Pancreas (tissue), 10 donors: ENCODE results near the gene NDUFB6. TPM values are rescaled to one million over a fixed set of nuclear protein-coding genes. Genes with fewer than 3 reads are reported as not detected.

Experiments
- ATAC-seq, 4 donors: fragments of 200-7000 bp; cut with Tn5 transposase; one replicate each; pipeline versions ENCODE4 v1.8.0 to v1.9.1; 2020; ENCODE audit warnings: mild to moderate bottlenecking in 4 of 4, moderate library complexity in 4 of 4
- DNase-seq, 6 donors: peaks; one replicate each; pipeline ENCODE4 v3.0.0-alpha.2; 2020
- FAIRE-seq: peaks from 2 replicates; lab custom pipeline; 2012; peaks lifted over from hg19 to GRCh38; lab: Jason Lieb, UNC
- H3K27ac ChIP-seq, 4 donors: fragments of 200-600 bp; sonication (generic); 1 replicate in 3 of 4; 2 replicates in 1 of 4; pipeline versions ENCODE4 v1.5.0 to v1.8.0; 2020
- H3K27me3 ChIP-seq, 4 donors: fragments of 200-600 bp; one replicate each; pipeline ENCODE4 v1.8.0; 2021
- H3K36me3 ChIP-seq, 3 donors: fragments of 200-600 bp; sonication (generic) in 1 of 3; one replicate each; pipeline versions ENCODE4 v1.5.0 to v1.8.0; 2020 to 2021
- H3K4me1 ChIP-seq, 3 donors: fragments of 200-600 bp; one replicate each; pipeline ENCODE4 v1.8.0; 2021
- H3K4me3 ChIP-seq, 4 donors: fragments of 200-600 bp; sonication (generic) in 2 of 4; one replicate each; pipeline versions ENCODE4 v1.5.0 to v1.8.0; 2020 to 2021
- H3K9me3 ChIP-seq, 4 donors: fragments of 200-600 bp; one replicate each; pipeline ENCODE4 v1.8.0; 2021
- WGBS, 2 donors: extraction: QIAGEN DNeasy Blood & Tissue Kit; methylation state at CpG; one replicate each; pipeline ENCODE4 v1.1.7; 2013; 5-methylcytosine and 5-hydroxymethylcytosine counted together
- intact Hi-C, 3 donors: fragments of 100-400 bp; cut with DNase I; formaldehyde crosslinking; loops; one replicate each; pipeline versions ENCODE4 v1.11.1 to v1.14.2; 2022
- polyA plus RNA-seq, 2 donors: library from polyadenylated mRNA; stranded (reverse); fragments of 200-250 nt; gene quantifications; one replicate each; pipeline ENCODE4 v1.2.3, GENCODE V29; 2013
- total RNA-seq, 6 donors: library from RNA; stranded (reverse); fragmentation: NEBNext Ultra II Directional in 4 of 6; extraction: Animal tissue kit (Norgen Biotek cat#: 25700) in 4 of 6; gene quantifications; one replicate each; pipeline versions ENCODE4 v1.2.1 to v1.2.4, GENCODE V29; 2021 to 2023
- TF ChIP-seq, protein P1 (sequence below), 4 donors: fragments of 200-600 bp; sonication (generic) in 3 of 4; IDR thresholded peaks; one replicate each; pipeline versions ENCODE4 v1.5.0 to v1.8.0; 2021; ENCODE audit warnings: antibody characterized with exemption in 4 of 4
- donor health status: healthy with polysubstance abuse.
- donor health status: DM: no; HTN: no; CAD: no; lungs with moderate emphysema.
- donor health status: DM: no; HTN: no; CAD: no.
- donor health status: control.
- donor health status: control.
- donor health status: Bipolar disorder and iron deficiency.
- donor health status: DM: yes; HTN: yes; CAD: no.
- donor health status: DM: no; HTN: no; CAD: no.
- donor health status: DM: no; HTN: no; CAD: no.
- donor health status: DM: yes; HTN: yes; CAD: no.

NDUFB6 gene
- total and polyA plus RNA-seq, 8 donors = 11.3 to 29.5 (median 16.3) TPM

DNA sequence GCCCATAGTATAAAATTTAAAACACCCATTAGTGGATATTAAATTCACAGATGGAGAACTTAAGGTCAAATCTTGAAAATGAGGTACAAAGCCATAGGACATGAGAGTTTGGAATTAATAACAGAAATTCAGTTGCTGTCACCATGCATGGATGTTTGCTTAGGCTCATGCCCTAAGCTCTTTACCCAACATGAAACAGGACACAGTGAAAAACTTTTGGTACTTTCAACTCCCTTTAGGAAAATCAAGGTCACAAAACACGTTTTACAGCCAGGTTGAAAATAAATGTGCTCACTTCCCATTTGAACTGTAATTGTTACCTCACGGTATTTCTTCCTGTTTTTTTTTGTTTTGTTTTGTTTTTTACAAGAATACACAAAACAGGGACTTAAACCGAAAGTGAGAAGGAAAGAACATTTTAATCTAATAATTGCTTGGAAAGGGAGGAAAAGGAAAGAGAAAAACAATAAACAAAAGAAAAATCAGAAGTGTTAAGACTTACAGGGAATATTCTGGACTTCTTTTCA is 14.5 kb downstream of the NDUFB6 start:
- no peaks in the 10 kb centered on the region for H3K36me3 ChIP-seq
- H3K4me3 ChIP-seq = no peak overlapping the region
- DNase-seq (no peak), ATAC-seq (no peak), FAIRE-seq (no peak)
- 39 to 40% methylated on average over 3 of the region's 3 CpGs for WGBS, 2 donors
- H3K9me3 ChIP-seq = no peaks in the 10 kb centered on the region
- peak overlapping the region in 1 of 4 donors; percentile 1 for H3K27ac ChIP-seq
- H3K4me1 ChIP-seq = peaks cover 0 to 4% (median 0%) of the 10 kb centered on the region in 3 donors
- TF ChIP-seq, protein P1, sequence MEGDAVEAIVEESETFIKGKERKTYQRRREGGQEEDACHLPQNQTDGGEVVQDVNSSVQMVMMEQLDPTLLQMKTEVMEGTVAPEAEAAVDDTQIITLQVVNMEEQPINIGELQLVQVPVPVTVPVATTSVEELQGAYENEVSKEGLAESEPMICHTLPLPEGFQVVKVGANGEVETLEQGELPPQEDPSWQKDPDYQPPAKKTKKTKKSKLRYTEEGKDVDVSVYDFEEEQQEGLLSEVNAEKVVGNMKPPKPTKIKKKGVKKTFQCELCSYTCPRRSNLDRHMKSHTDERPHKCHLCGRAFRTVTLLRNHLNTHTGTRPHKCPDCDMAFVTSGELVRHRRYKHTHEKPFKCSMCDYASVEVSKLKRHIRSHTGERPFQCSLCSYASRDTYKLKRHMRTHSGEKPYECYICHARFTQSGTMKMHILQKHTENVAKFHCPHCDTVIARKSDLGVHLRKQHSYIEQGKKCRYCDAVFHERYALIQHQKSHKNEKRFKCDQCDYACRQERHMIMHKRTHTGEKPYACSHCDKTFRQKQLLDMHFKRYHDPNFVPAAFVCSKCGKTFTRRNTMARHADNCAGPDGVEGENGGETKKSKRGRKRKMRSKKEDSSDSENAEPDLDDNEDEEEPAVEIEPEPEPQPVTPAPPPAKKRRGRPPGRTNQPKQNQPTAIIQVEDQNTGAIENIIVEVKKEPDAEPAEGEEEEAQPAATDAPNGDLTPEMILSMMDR (IDR thresholded peaks at IDR 0.05) = no peak
- H3K27me3 ChIP-seq = no peaks in the 10 kb centered on the region
- intact Hi-C loops = no loop called here

- no peaks in the 10 kb centered on the region for H3K27me3 ChIP-seq
- no peak overlapping the region for H3K4me3 ChIP-seq
- no peaks in the 10 kb centered on the region for H3K36me3 ChIP-seq
- ATAC-seq (no peak), DNase-seq (no peak), FAIRE-seq (no peak)
- TF ChIP-seq, protein P1 (IDR thresholded peaks at IDR 0.05) = no peak
- peaks cover 7 to 10% (median 9%) of the 10 kb centered on the region in 3 donors for H3K4me1 ChIP-seq
- no peak overlapping the region for H3K27ac ChIP-seq
- no peaks in the 10 kb centered on the region for H3K9me3 ChIP-seq
- intact Hi-C loops = no loop called here
Measured at GRCh38 chr9:32554591-32554990, 18.4 kb downstream of the NDUFB6 start.

- WGBS, 2 donors = 75 to 80% methylated on average over 2 of the region's 2 CpGs
- TF ChIP-seq, protein P1 (IDR thresholded peaks at IDR 0.05) = no peak
- Histone ChIP-seq H3K27me3 (no peaks in the 10 kb centered on the region), H3K4me1 (peaks cover 8 to 14% (median 10%) of the 10 kb centered on the region in 3 donors), H3K27ac (no peak overlapping the region), H3K4me3 (no peak overlapping the region), H3K9me3 (no peaks in the 10 kb centered on the region), H3K36me3 (no peaks in the 10 kb centered on the region)
- intact Hi-C loops = no loop called here
- DNase-seq (no peak), FAIRE-seq (no peak), ATAC-seq (no peak)
Measured at GRCh38 chr9:32554107-32554506, 18.9 kb downstream of the NDUFB6 start.

DNA sequence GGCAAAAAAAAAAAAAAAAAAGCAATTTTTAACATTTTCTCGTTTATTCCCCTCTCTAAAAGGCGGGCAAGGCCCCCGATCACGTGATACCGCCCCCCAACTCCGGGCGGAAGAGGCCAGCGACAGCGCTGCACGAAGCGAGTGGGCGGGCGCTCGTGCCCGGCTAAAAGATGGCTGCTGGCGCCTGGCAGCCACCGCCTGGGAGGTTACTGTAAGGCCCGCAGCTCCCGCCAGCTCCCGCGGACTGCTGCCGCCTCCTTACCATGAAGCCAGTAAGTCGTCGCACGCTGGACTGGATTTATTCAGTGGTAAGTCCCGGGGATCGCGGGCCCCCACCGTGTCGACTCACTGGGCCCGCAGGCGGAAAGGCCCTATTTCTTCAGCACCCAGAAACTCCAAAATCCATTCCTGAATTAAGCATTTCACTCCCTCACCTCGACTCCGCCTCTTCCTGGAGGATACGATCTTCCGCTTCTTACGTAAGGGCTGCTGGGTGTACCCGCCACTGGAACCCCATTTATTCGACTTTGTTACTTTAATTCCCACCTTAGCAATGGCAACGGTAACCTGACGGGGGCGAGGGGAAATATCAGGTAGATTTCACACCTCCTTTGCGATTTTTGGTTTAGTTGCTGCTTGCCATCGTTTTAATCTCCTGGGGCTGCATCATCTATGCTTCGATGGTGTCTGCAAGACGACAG is 20.6 kb downstream of the NDUFB6 start, which contains the start of the genes SMIM27 and TOPORS:
SMIM27 (plus strand) TSS at position 156 of the 701 bp plus-strand sequence; CDS start at position 264, 108 bp downstream.
TOPORS (minus strand) TSS at position 415 of the 701 bp plus-strand sequence; CDS start at position 265, 150 bp downstream.
- Histone ChIP-seq H3K4me1 (peaks cover 8 to 10% (median 10%) of the 10 kb centered on the region in 3 donors), H3K9me3 (no peaks in the 10 kb centered on the region), H3K27me3 (no peaks in the 10 kb centered on the region), H3K4me3 (peak within 1 kb of the TSS; percentile 55 to 77 (median 72)), H3K36me3 (no peaks in the 10 kb centered on the region), H3K27ac (peak within 1 kb of the TSS; percentile 87 to 97 (median 90))
- intact Hi-C loops = no loop called here
- 0 to 1% methylated on average over 46 of the region's 46 CpGs for WGBS, 2 donors
- ATAC-seq (peak; percentile 90 to 97 (median 94)), FAIRE-seq (peak; percentile 69), DNase-seq (peak; percentile 87 to 93 (median 90))
- TF ChIP-seq, protein P1 (IDR thresholded peaks at IDR 0.05) = no peak
